Activated CD8-positive, alpha-beta memory T cell treated with anti-CD3 and anti-CD28 coated beads, Interleukin-2, amount 50 U/mL, for 1 hour (primary cell): ENCODE data around the gene GPRIN2.
"Not testable (repeated sequence)": the region's sequence is repeated elsewhere in the genome, so short reads cannot be mapped to it uniquely, and the experiment has no call there.

ENCODE experiments used
- DNase-seq: peaks from one replicate; pipeline ENCODE4 v3.0.0-alpha.2; 2020; ENCODE audit errors: extremely low read depth

GPRIN2 gene

GRCh38 chr10:46567151-46567550, 10.7 kb upstream of the GPRIN2 start:
- not testable (repeated sequence) for DNase-seq

- not testable (repeated sequence) for DNase-seq
These were observed 9.3 kb upstream of the GPRIN2 start for GRCh38 chr10:46565591-46566332.

- no peak for DNase-seq
These were observed 4.5 kb upstream of the GPRIN2 start for GRCh38 chr10:46560952-46561351.

- no peak for DNase-seq
These were observed 3.9 kb upstream of the GPRIN2 start for GRCh38 chr10:46560381-46560780.

- no peak for DNase-seq
These were observed 2.8 kb upstream of the GPRIN2 start for GRCh38 chr10:46559231-46559671.

GRCh38 chr10:46558392-46559185, 2.1 kb upstream of the GPRIN2 start:
- DNase-seq, result no peak

GRCh38 chr10:46558122-46558391, 1.6 kb upstream of the GPRIN2 start:
- no peak for DNase-seq

GRCh38 chr10:46557319-46558121, 1.1 kb upstream of the GPRIN2 start:
- DNase-seq, result no peak

- DNase-seq, result no peak
These were observed 544 bp downstream of the GPRIN2 start for GRCh38 chr10:46555713-46556514.

GRCh38 chr10:46555366-46555712, 1.1 kb downstream of the GPRIN2 start:
- DNase-seq, result no peak

- no peak for DNase-seq
These were observed 2.2 kb downstream of the GPRIN2 start for GRCh38 chr10:46554166-46554781.

GRCh38 chr10:46553238-46554049, 3.0 kb downstream of the GPRIN2 start:
- no peak for DNase-seq

GRCh38 chr10:46552526-46553237, 3.8 kb downstream of the GPRIN2 start:
- DNase-seq, result no peak

GRCh38 chr10:46551701-46552525, 4.5 kb downstream of the GPRIN2 start:
- DNase-seq, result no peak

- no peak for DNase-seq
These were observed 5.4 kb downstream of the GPRIN2 start for GRCh38 chr10:46550795-46551700.

- no peak for DNase-seq
These were observed 6.2 kb downstream of the GPRIN2 start for GRCh38 chr10:46550076-46550790.
